Colonic mucosa (tissue), 4 donors: ENCODE measurements around the gene C4orf51. TPM values are rescaled to one million over a fixed set of nuclear protein-coding genes. Genes with fewer than 3 reads are reported as not detected.

ENCODE experiments used
- DNase-seq: peaks from one replicate; pipeline ENCODE4 v3.0.0-alpha.2; 2020
- H3K27ac ChIP-seq: fragments of 200-600 bp; one replicate; pipeline ENCODE4 v1.8.0; 2021
- H3K27me3 ChIP-seq: fragments of 200-600 bp; one replicate; pipeline ENCODE4 v1.8.0; 2021
- H3K36me3 ChIP-seq: fragments of 200-600 bp; one replicate; pipeline ENCODE4 v1.8.0; 2021
- H3K4me1 ChIP-seq: fragments of 200-600 bp; one replicate; pipeline ENCODE4 v1.8.0; 2021; ENCODE audit warnings: mild to moderate bottlenecking
- H3K4me3 ChIP-seq: fragments of 200-600 bp; one replicate; pipeline ENCODE4 v1.8.0; 2021
- H3K9ac ChIP-seq, 2 donors: one replicate each; pipeline ENCODE4 v1.7.0; 2013; ENCODE audit warnings: control low read depth in 2 of 2, low read depth in 2 of 2, low read length in 2 of 2
- H3K9me3 ChIP-seq: fragments of 200-600 bp; one replicate; pipeline ENCODE4 v1.8.0; 2021
- CTCF ChIP-seq: fragments of 200-600 bp; IDR thresholded peaks from one replicate; pipeline ENCODE4 v1.8.0; 2022; ENCODE audit warnings: antibody characterized with exemption, mild to moderate bottlenecking
- intact Hi-C: fragments of 100-400 bp; cut with DNase I; formaldehyde crosslinking; loops from one replicate; pipeline ENCODE4 v1.14.1; 2022
- total RNA-seq, 2 donors: library from RNA; stranded (reverse); fragmentation: NEBNext Ultra II Directional in 1 of 2; extraction: Animal tissue kit (Norgen Biotek cat#: 25700) in 1 of 2; gene quantifications; one replicate each; pipeline ENCODE4 v1.2.1, GENCODE V29; 2021
- donor health status: healthy.
- donor health status: DM: no; HTN: no; CAD: no.
- donor health status: DM: no; HTN: no; CAD: no.

C4orf51 gene
- total RNA-seq, 2 donors from 2014 or later = not detected

GRCh38 chr4:145709843-145710242 is 29.9 kb downstream of the C4orf51 start:
- intact Hi-C loops = no loop called here
- TF ChIP-seq CTCF = no peak

GRCh38 chr4:145716200-145716599 is 36.3 kb downstream of the C4orf51 start:
- Histone ChIP-seq H3K4me3 (no peak overlapping the region), H3K9ac (no peak overlapping the region), H3K27me3 (no peaks in the 10 kb centered on the region), H3K4me1 (no peaks in the 10 kb centered on the region), H3K36me3 (no peaks in the 10 kb centered on the region), H3K9me3 (no peaks in the 10 kb centered on the region), H3K27ac (no peak overlapping the region)
- intact Hi-C loops = no loop called here
- TF ChIP-seq CTCF = no peak
- no peak for DNase-seq

More at GRCh38 chr4:145709843-145710242, 29.9 kb downstream of the C4orf51 start:
- Histone ChIP-seq H3K9ac (no peak overlapping the region), H3K36me3 (no peaks in the 10 kb centered on the region), H3K27ac (no peak overlapping the region), H3K27me3 (no peaks in the 10 kb centered on the region), H3K9me3 (no peaks in the 10 kb centered on the region), H3K4me1 (no peaks in the 10 kb centered on the region), H3K4me3 (no peak overlapping the region)
- DNase-seq = no peak

GRCh38 chr4:145716661-145717200 is 36.8 kb downstream of the C4orf51 start:
- no peaks in the 10 kb centered on the region for H3K36me3 ChIP-seq
- no peak for DNase-seq
- intact Hi-C loops = no loop called here
- H3K4me3 ChIP-seq = no peak overlapping the region
- no peaks in the 10 kb centered on the region for H3K27me3 ChIP-seq
- no peaks in the 10 kb centered on the region for H3K4me1 ChIP-seq
- no peak overlapping the region for H3K27ac ChIP-seq
- H3K9ac ChIP-seq = no peak overlapping the region
- H3K9me3 ChIP-seq = no peaks in the 10 kb centered on the region
- TF ChIP-seq CTCF = no peak

GRCh38 chr4:145719752-145720624 is 40.0 kb downstream of the C4orf51 start:
- no peak for DNase-seq
- no peak overlapping the region for H3K27ac ChIP-seq
- H3K4me1 ChIP-seq = no peaks in the 10 kb centered on the region
- no peaks in the 10 kb centered on the region for H3K27me3 ChIP-seq
- no peak overlapping the region for H3K4me3 ChIP-seq
- intact Hi-C loops = no loop called here
- no peaks in the 10 kb centered on the region for H3K36me3 ChIP-seq
- no peak for TF ChIP-seq CTCF
- no peak overlapping the region for H3K9ac ChIP-seq
- H3K9me3 ChIP-seq = no peaks in the 10 kb centered on the region

- no peak for TF ChIP-seq CTCF
- no peaks in the 10 kb centered on the region for H3K4me1 ChIP-seq
- H3K4me3 ChIP-seq = no peak overlapping the region
- intact Hi-C loops = no loop called here
- H3K9me3 ChIP-seq = no peaks in the 10 kb centered on the region
- H3K27ac ChIP-seq = no peak overlapping the region
- no peak overlapping the region for H3K9ac ChIP-seq
- H3K27me3 ChIP-seq = no peaks in the 10 kb centered on the region
- no peaks in the 10 kb centered on the region for H3K36me3 ChIP-seq
- DNase-seq = no peak
Observed at GRCh38 chr4:145720656-145721055, 40.7 kb downstream of the C4orf51 start.
